PC-9 (cell line): ENCODE data around the gene GFER. TPM values are rescaled to one million over a fixed set of nuclear protein-coding genes. Genes with fewer than 3 reads are reported as not detected.
"Not testable (repeated sequence)": the region's sequence is repeated elsewhere in the genome, so short reads cannot be mapped to it uniquely, and the experiment has no call there.

Experiments
- BruUV-seq: library from RNA; stranded (reverse); fragments of 400-500 nt; replicated peaks from 2 replicates; lab custom pipeline; 2021; lab: Mats Ljungman, UMichigan
- CTCF ChIA-PET: fragments of 300-600 bp; sonication (Branson Sonifier 250); formaldehyde crosslinking; loops from one replicate; lab custom pipeline; 2022; ENCODE audit warnings: antibody characterized with exemption; lab: Charles Lee
- POLR2A ChIA-PET: fragments of 300-600 bp; sonication (Branson Sonifier 250); formaldehyde crosslinking; loops from one replicate; lab custom pipeline; 2022; ENCODE audit warnings: antibody characterized with exemption; ENCODE audit not compliant: unreplicated experiment; lab: Charles Lee
- DNase-seq, 2 experiments: peaks; one replicate each; pipeline versions ENCODE4 v3.0.0 to v3.0.0-alpha.2; 2015 to 2022; ENCODE audit warnings: mixed read lengths in 1 of 2
- H2AFZ ChIP-seq: fragments of 200-600 bp; sonication (generic); 2 replicates; pipeline ENCODE4 v1.8.1; 2017; ENCODE audit warnings: antibody characterized with exemption
- H3F3A ChIP-seq: fragments of 200-600 bp; sonication (generic); 2 replicates; pipeline ENCODE4 v1.8.1; 2017; ENCODE audit warnings: antibody characterized with exemption, mild to moderate bottlenecking, low read depth; ENCODE audit not compliant: insufficient read depth
- H3K27ac ChIP-seq: fragments of 200-600 bp; sonication (generic); 2 replicates; pipeline ENCODE4 v1.6.1; 2016; ENCODE audit warnings: mixed run types
- H3K27me3 ChIP-seq: fragments of 200-600 bp; sonication (generic); 2 replicates; pipeline ENCODE4 v1.6.1; 2016; ENCODE audit warnings: low read depth, mixed run types; ENCODE audit not compliant: insufficient read depth
- H3K36me3 ChIP-seq: fragments of 200-600 bp; sonication (generic); 2 replicates; pipeline ENCODE4 v1.6.1; 2016; ENCODE audit warnings: low read depth, mixed run types
- H3K4me1 ChIP-seq: fragments of 200-600 bp; sonication (generic); replicated peaks from 2 replicates; pipeline ENCODE4 v1.6.1; 2016; ENCODE audit warnings: mixed run types; ENCODE audit not compliant: insufficient read depth
- H3K4me2 ChIP-seq: fragments of 200-600 bp; sonication (generic); 2 replicates; pipeline ENCODE4 v1.6.1; 2017; ENCODE audit warnings: mixed run types
- H3K4me3 ChIP-seq: fragments of 200-600 bp; sonication (generic); 2 replicates; pipeline ENCODE4 v1.6.1; 2016; ENCODE audit warnings: mixed run types
- H3K79me2 ChIP-seq: fragments of 200-600 bp; sonication (generic); 2 replicates; pipeline ENCODE4 v1.6.1; 2017; ENCODE audit warnings: low read depth, mixed run types
- H3K9me2 ChIP-seq: fragments of 200-600 bp; sonication (generic); 2 replicates; pipeline ENCODE4 v1.8.1; 2017; ENCODE audit warnings: mild to moderate bottlenecking; ENCODE audit not compliant: insufficient read depth
- H3K9me3 ChIP-seq: fragments of 200-600 bp; sonication (generic); 2 replicates; pipeline ENCODE4 v1.8.1; 2016; ENCODE audit warnings: low read depth; ENCODE audit not compliant: insufficient read depth
- H4K20me1 ChIP-seq: fragments of 200-600 bp; sonication (generic); 2 replicates; pipeline ENCODE4 v1.8.1; 2017; ENCODE audit not compliant: insufficient read depth
- CTCF ChIP-seq: fragments of 200-600 bp; sonication (generic); conservative IDR thresholded peaks from 2 replicates; pipeline ENCODE4 v1.6.1; 2017; ENCODE audit warnings: mixed run types, antibody characterized with exemption, mild to moderate bottlenecking, moderate library complexity
- EZH2 ChIP-seq: fragments of 200-600 bp; sonication (generic); IDR thresholded peaks from 2 replicates; pipeline ENCODE4 v1.8.0; 2017; ENCODE audit warnings: antibody characterized with exemption, low read depth
- intact Hi-C: fragments of 100-400 bp; cut with micrococcal nuclease; formaldehyde crosslinking; loops from one replicate; pipeline ENCODE4 v1.10.0; 2022; ENCODE audit not compliant: unreplicated experiment
- total RNA-seq: library from RNA; stranded (reverse); gene quantifications from 2 replicates; pipeline ENCODE4 v1.2.3, GENCODE V29; 2021

GFER gene
- total RNA-seq, 1 experiment from 2014 or later, result 59.7 TPM

- no peaks in the 10 kb centered on the region for H3K9me3 ChIP-seq
- no peaks in the 10 kb centered on the region for H3K9me2 ChIP-seq
- peak overlapping the region; percentile 71; the same call in 1 of the 2 replicates for H2AFZ ChIP-seq
- peaks cover 20% of the 10 kb centered on the region for H3K4me1 ChIP-seq
- intact Hi-C loops, result loop anchor here (2.0 to 10.0 kb wide), 2 partner anchors 24 to 246 kb away; partner anchors contain the start of genes ECI1 and GFER
- peaks cover 17% of the 10 kb centered on the region; the same call in 1 of the 2 replicates for H3F3A ChIP-seq
- H4K20me1 ChIP-seq, result peaks cover 37% of the 10 kb centered on the region
- H3K4me2 ChIP-seq, result peak overlapping the region; percentile 95
- no peak for TF ChIP-seq EZH2
- TF ChIP-seq CTCF, result no peak
- BruUV-seq, result no TSS peak
- peak overlapping the region; percentile 13; the same call in 1 of the 2 replicates for H3K27ac ChIP-seq
- POLR2A ChIA-PET, result interaction anchor here (0.9 to 1.4 kb wide), 2 partner anchors 16 to 146 kb away, joined by 5 to 16 read pairs; partner anchors contain the start of gene TRAF7
- peak overlapping the region; percentile 88 for H3K4me3 ChIP-seq
- H3K36me3 ChIP-seq, result no peaks in the 10 kb centered on the region
- H3K27me3 ChIP-seq, result no peaks in the 10 kb centered on the region
- CTCF ChIA-PET, result no interaction called here
- peaks cover 62% of the 10 kb centered on the region for H3K79me2 ChIP-seq
- no peak for DNase-seq
These were observed 25.2 kb downstream of the GFER start for GRCh38 chr16:2009164-2009711.

DNA sequence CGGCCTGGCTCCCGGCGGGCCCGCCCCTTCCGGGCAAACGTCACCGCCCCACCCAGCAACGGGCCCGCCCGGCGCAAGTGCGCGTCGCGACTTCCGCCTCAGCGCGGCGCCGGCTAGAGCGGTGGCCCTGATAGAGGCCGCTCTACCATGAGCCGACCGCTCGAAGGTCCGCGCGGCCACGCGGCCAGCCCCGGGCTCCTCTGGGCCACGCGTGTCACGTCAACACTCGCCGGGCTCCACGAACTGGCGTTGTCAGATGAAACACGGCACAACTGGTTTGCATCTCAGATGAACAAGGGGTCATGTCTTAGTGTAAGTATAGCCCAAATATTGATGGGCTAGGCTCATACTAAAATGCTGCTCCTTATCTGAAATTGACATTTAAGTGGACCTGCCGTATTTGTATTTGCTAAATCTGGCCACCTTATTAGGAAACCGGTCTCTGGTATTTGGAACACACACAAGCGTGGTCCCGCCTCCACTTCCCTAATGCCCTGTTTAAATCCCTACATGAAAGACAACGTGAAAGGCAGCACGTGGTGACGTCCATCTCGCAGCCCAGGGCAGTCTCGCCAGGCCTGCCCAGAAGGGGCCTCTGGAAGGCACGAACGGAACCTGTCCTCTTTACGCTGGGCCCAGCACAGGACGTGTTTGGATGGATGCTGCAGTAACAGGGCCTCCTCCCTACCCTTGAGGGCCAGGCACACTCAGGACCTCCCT lies 26.0 kb downstream of the GFER start, which contains the start of gene ZNF598:
ZNF598 (minus strand) TSS at position 31 of the 720 bp plus-strand sequence.
- Histone ChIP-seq H3K4me3 (peak within 1 kb of the TSS; percentile 88), H2AFZ (peak within 1 kb of the TSS; percentile 92), H3F3A (peaks cover 22% of the 10 kb centered on the region), H3K27me3 (no peaks in the 10 kb centered on the region), H3K9me2 (no peaks in the 10 kb centered on the region), H4K20me1 (peaks cover 31% of the 10 kb centered on the region), H3K4me2 (peak within 1 kb of the TSS; percentile 97), H3K4me1 (peaks cover 27% of the 10 kb centered on the region), H3K79me2 (peaks cover 54% of the 10 kb centered on the region), H3K27ac (peak within 1 kb of the TSS; percentile 86), H3K36me3 (no peaks in the 10 kb centered on the region), H3K9me3 (no peaks in the 10 kb centered on the region)
- DNase-seq, result peak; percentile 52 to 82
- CTCF ChIA-PET, result no interaction called here
- TF ChIP-seq CTCF (no peak), EZH2 (no peak)
- TSS peak; percentile 94 for BruUV-seq
- intact Hi-C loops, result loop anchor here (2.0 to 10.0 kb wide), 2 partner anchors 25 to 245 kb away; partner anchors contain the start of genes ECI1 and GFER
- POLR2A ChIA-PET, result no interaction called here

GRCh38 chr16:2011726-2012125 lies 27.7 kb downstream of the GFER start:
- H3K9me3 ChIP-seq, H3K36me3 ChIP-seq, H2AFZ ChIP-seq, intact Hi-C loops, H3K4me3 ChIP-seq, H3K27me3 ChIP-seq, H3K4me2 ChIP-seq, H3K9me2 ChIP-seq, H3K27ac ChIP-seq, DNase-seq, BruUV-seq, POLR2A ChIA-PET: not testable (repeated sequence)
- H3K79me2 ChIP-seq, result peaks cover 38% of the 10 kb centered on the region
- H4K20me1 ChIP-seq, result peaks cover 17% of the 10 kb centered on the region
- peaks cover 33% of the 10 kb centered on the region for H3F3A ChIP-seq
- H3K4me1 ChIP-seq, result peaks cover 39% of the 10 kb centered on the region
- CTCF ChIA-PET, result interaction anchor here (0.7 to 0.8 kb wide), 2 partner anchors 11 to 27 kb away, joined by 4 to 18 read pairs; no protein-coding TSS in a partner anchor
